H1 (cell line): ENCODE results near the gene CRADD. TPM values are rescaled to one million over a fixed set of nuclear protein-coding genes. Genes with fewer than 3 reads are reported as not detected.

Experiments
- CTCF ChIA-PET: fragments of 300-600 bp; sonication (Branson Sonifier 250); formaldehyde crosslinking; loops from one replicate; lab custom pipeline; 2021; ENCODE audit not compliant: partially characterized antibody; lab: Charles Lee
- POLR2A ChIA-PET: fragments of 300-600 bp; sonication (Branson Sonifier 250); formaldehyde crosslinking; loops from one replicate; lab custom pipeline; 2021; ENCODE audit warnings: inconsistent platforms; ENCODE audit not compliant: partially characterized antibody; lab: Charles Lee
- DNase-seq, 2 experiments: peaks; one replicate each; pipeline versions ENCODE4 v3.0.0 to v3.0.0-alpha.2; 2010 to 2022; ENCODE audit warnings: low spot score in 2 of 2, low read depth in 1 of 2, mixed read lengths in 1 of 2
- FAIRE-seq: peaks from 2 replicates; lab custom pipeline; 2011; peaks lifted over from hg19 to GRCh38; lab: Jason Lieb, UNC
- H2AFZ ChIP-seq: 2 replicates; pipeline ENCODE4 v1.8.1; 2012; ENCODE audit warnings: low read length, inconsistent platforms
- H2AK5ac ChIP-seq: 2 replicates; pipeline ENCODE4 v1.6.1; 2013; ENCODE audit warnings: low read depth, low read length
- H2BK120ac ChIP-seq: replicated peaks from 2 replicates; pipeline ENCODE3; 2013; ENCODE audit warnings: low read depth, low read length, inconsistent platforms
- H2BK12ac ChIP-seq: 2 replicates; pipeline ENCODE4 v1.6.1; 2013; ENCODE audit warnings: low read depth, low read length
- H2BK15ac ChIP-seq: 2 replicates; pipeline ENCODE4 v1.6.1; 2013; ENCODE audit warnings: low read length
- H2BK20ac ChIP-seq: 2 replicates; pipeline ENCODE4 v1.6.1; 2013; ENCODE audit warnings: low read length
- H2BK5ac ChIP-seq: 2 replicates; pipeline ENCODE4 v1.6.1; 2013; ENCODE audit warnings: low read depth, low read length
- H3K14ac ChIP-seq: 2 replicates; pipeline ENCODE4 v1.6.1; 2013; ENCODE audit warnings: inconsistent platforms; ENCODE audit not compliant: insufficient read length
- H3K18ac ChIP-seq: 2 replicates; pipeline ENCODE4 v1.6.1; 2013; ENCODE audit warnings: low read length; ENCODE audit errors: extremely low read depth
- H3K23ac ChIP-seq: 2 replicates; pipeline ENCODE4 v1.6.1; 2013; ENCODE audit warnings: inconsistent platforms; ENCODE audit not compliant: insufficient read length
- H3K23me2 ChIP-seq: 2 replicates; pipeline ENCODE4 v1.6.1; 2013; ENCODE audit warnings: low read depth, low read length
- H3K27ac ChIP-seq: 2 replicates; pipeline ENCODE4 v1.6.1; 2011; ENCODE audit warnings: low read depth, low read length, inconsistent platforms
- H3K27me3 ChIP-seq, 4 experiments: replicated peaks in 1 of 4; 1 replicate in 1 of 4; 2 replicates in 3 of 4; pipeline versions ENCODE4 v1.6.1 to v1.8.1; 2011 to 2013; ENCODE audit warnings: low read length in 3 of 4, mild to moderate bottlenecking in 3 of 4, inconsistent platforms in 2 of 4, mixed read lengths in 2 of 4, moderate library complexity in 1 of 4; ENCODE audit not compliant: control insufficient read depth in 3 of 4, insufficient read depth in 3 of 4; ENCODE audit errors: extremely low read depth in 1 of 4
- H3K36me3 ChIP-seq, 4 experiments: 2 replicates each; pipeline versions ENCODE4 v1.6.1 to v1.8.1; 2011 to 2013; ENCODE audit warnings: mild to moderate bottlenecking in 4 of 4, low read length in 3 of 4, moderate library complexity in 2 of 4, control low read depth in 1 of 4, inconsistent platforms in 1 of 4; ENCODE audit not compliant: insufficient read depth in 4 of 4, control insufficient read depth in 2 of 4
- H3K4ac ChIP-seq: replicated peaks from 2 replicates; pipeline ENCODE3; 2013; ENCODE audit warnings: low read length, low read depth, mixed read lengths, inconsistent platforms; ENCODE audit not compliant: insufficient read length
- H3K4me1 ChIP-seq, 4 experiments: replicated peaks in 1 of 4; 1 replicate in 1 of 4; 2 replicates in 3 of 4; pipeline versions ENCODE4 v1.6.1 to v1.8.1; 2011 to 2013; ENCODE audit warnings: low read length in 3 of 4, inconsistent platforms in 2 of 4, mixed read lengths in 1 of 4; ENCODE audit not compliant: insufficient read depth in 4 of 4, control insufficient read depth in 3 of 4
- H3K4me2 ChIP-seq, 2 experiments: 2 replicates each; pipeline versions ENCODE4 v1.6.1 to v1.8.1; 2011 to 2013; ENCODE audit warnings: low read depth in 2 of 2, low read length in 2 of 2, control low read depth in 1 of 2, inconsistent platforms in 1 of 2, mild to moderate bottlenecking in 1 of 2; ENCODE audit not compliant: insufficient read depth in 1 of 2
- H3K4me3 ChIP-seq, 4 experiments: fragments of 200-600, 300-600 bp in 1 of 4; sonication (generic), shearing (Covaris generic), sonication (Bioruptor Twin) in 1 of 4; 2 replicates each; pipeline versions ENCODE4 v1.5.1 to v1.8.1; 2011 to 2016; ENCODE audit warnings: low read length in 4 of 4, low read depth in 3 of 4, control low read depth in 2 of 4, inconsistent platforms in 2 of 4, mild to moderate bottlenecking in 2 of 4, mixed read lengths in 1 of 4, moderate library complexity in 1 of 4; ENCODE audit not compliant: insufficient read depth in 2 of 4; ENCODE audit errors: extremely low read depth in 1 of 4
- H3K56ac ChIP-seq: replicated peaks from 2 replicates; pipeline ENCODE3; 2013; ENCODE audit warnings: low read depth, mild to moderate bottlenecking, mixed read lengths, low read length, inconsistent platforms; ENCODE audit not compliant: insufficient read length
- H3K79me1 ChIP-seq: 2 replicates; pipeline ENCODE4 v1.6.1; 2013; ENCODE audit warnings: low read depth, low read length, control low read depth
- H3K79me2 ChIP-seq, 2 experiments: 2 replicates each; pipeline versions ENCODE4 v1.6.1 to v1.8.1; 2012 to 2013; ENCODE audit warnings: low read length in 2 of 2, mild to moderate bottlenecking in 2 of 2, inconsistent platforms in 1 of 2; ENCODE audit not compliant: insufficient read depth in 2 of 2, control insufficient read depth in 1 of 2
- H3K9ac ChIP-seq, 4 experiments: replicated peaks in 1 of 4; 1 replicate in 1 of 4; 2 replicates in 3 of 4; pipeline versions ENCODE4 v1.6.1 to v1.8.1; 2011 to 2013; ENCODE audit warnings: low read depth in 3 of 4, low read length in 3 of 4, control low read depth in 2 of 4, mild to moderate bottlenecking in 2 of 4, moderate library complexity in 2 of 4, inconsistent platforms in 1 of 4; ENCODE audit errors: extremely low read depth in 1 of 4
- H3K9me3 ChIP-seq, 2 experiments: 2 replicates each; pipeline versions ENCODE4 v1.6.1 to v1.8.1; 2012 to 2013; ENCODE audit warnings: mild to moderate bottlenecking in 2 of 2, moderate library complexity in 2 of 2, control low read depth in 1 of 2, inconsistent platforms in 1 of 2, low read depth in 1 of 2, low read length in 1 of 2, mixed read lengths in 1 of 2; ENCODE audit not compliant: insufficient read depth in 2 of 2
- H4K20me1 ChIP-seq, 2 experiments: replicated peaks in 1 of 2; 2 replicates each; pipeline versions ENCODE3 to v1.8.1; 2011 to 2013; ENCODE audit warnings: inconsistent platforms in 2 of 2, low read length in 2 of 2, mild to moderate bottlenecking in 1 of 2; ENCODE audit not compliant: insufficient read depth in 2 of 2, control insufficient read depth in 1 of 2
- H4K5ac ChIP-seq: 2 replicates; pipeline ENCODE4 v1.6.1; 2013; ENCODE audit warnings: low read length, low read depth, mixed read lengths, inconsistent platforms; ENCODE audit not compliant: insufficient read length
- H4K8ac ChIP-seq: 2 replicates; pipeline ENCODE4 v1.8.0; 2013; ENCODE audit warnings: mild to moderate bottlenecking, moderate library complexity, low read length, inconsistent platforms; ENCODE audit not compliant: insufficient read depth; ENCODE audit errors: extremely low read depth
- H4K91ac ChIP-seq: replicated peaks from 2 replicates; pipeline ENCODE3; 2013; ENCODE audit warnings: low read length, mixed read lengths, inconsistent platforms; ENCODE audit not compliant: insufficient read length
- CBX8 ChIP-seq: fragments of 300-800, 300-1000 bp; sonication (generic); IDR thresholded peaks from 2 replicates; pipeline ENCODE4 v1.7.1; 2016; ENCODE audit warnings: low read depth, low read length, borderline replicate concordance
- CHD1 ChIP-seq: IDR thresholded peaks from 2 replicates; pipeline ENCODE4 v1.6.1; 2012; ENCODE audit warnings: low read depth, low read length, improper control_type of control experiment
- CHD2 ChIP-seq: IDR thresholded peaks from 2 replicates; pipeline ENCODE4 v1.6.1; 2012; ENCODE audit warnings: low read length, improper control_type of control experiment
- CTCF ChIP-seq, 3 experiments: IDR thresholded peaks; 1 replicate in 2 of 3; 2 replicates in 1 of 3; pipeline versions ENCODE4 v1.5.1 to v1.6.1; 2011; ENCODE audit warnings: low read length in 3 of 3, mild to moderate bottlenecking in 3 of 3, inconsistent platforms in 2 of 3, low read depth in 1 of 3, moderate library complexity in 1 of 3; ENCODE audit not compliant: insufficient read depth in 1 of 3; ENCODE audit errors: control extremely low read depth in 1 of 3
- EGR1 ChIP-seq: IDR thresholded peaks from 2 replicates; pipeline ENCODE4 v1.6.1; 2011; ENCODE audit warnings: low read depth, low read length, borderline replicate concordance
- JUND ChIP-seq: IDR thresholded peaks from 2 replicates; pipeline ENCODE4 v1.6.1; 2011; ENCODE audit warnings: mild to moderate bottlenecking, improper control_type of control experiment, low read length
- RXRA ChIP-seq: IDR thresholded peaks from 2 replicates; pipeline ENCODE4 v1.6.1; 2011; ENCODE audit warnings: low read depth, mild to moderate bottlenecking, low read length, moderate library complexity; ENCODE audit not compliant: insufficient read depth
- YY1 ChIP-seq: IDR thresholded peaks from 2 replicates; pipeline ENCODE4 v1.6.1; 2011; ENCODE audit warnings: low read depth, mild to moderate bottlenecking, low read length
- WGBS, 2 experiments: shearing (Covaris generic) in 1 of 2; methylation state at CpG; one replicate each; pipeline versions ENCODE4 v1.1.6 to v1.1.7; 2013 to 2015; ENCODE audit warnings: low lambda C conversion rate in 2 of 2, mixed read lengths in 2 of 2, inconsistent platforms in 1 of 2, low coverage in 1 of 2, missing lambda C conversion rate in 1 of 2; ENCODE audit not compliant: insufficient replicate concordance in 2 of 2, insufficient coverage in 1 of 2, insufficient read length in 1 of 2; ENCODE audit errors: extremely low coverage in 1 of 2, missing lambda C conversion rate in 1 of 2; 5-methylcytosine and 5-hydroxymethylcytosine counted together
- polyA plus RNA-seq, 7 experiments: library from polyadenylated mRNA; depleted of rRNA in 3 of 7; stranded (reverse) in 5 of 7; unstranded in 2 of 7; fragments of >200 nt in 5 of 7; fragments of 200-250 nt in 2 of 7; gene quantifications; 1 replicate in 5 of 7; 2 replicates in 1 of 7; 4 replicates in 1 of 7; pipeline versions ENCODE4 v1.2.1 to v1.2.3, GENCODE V29; 2011 to 2013; ENCODE audit warnings: missing spikeins in 2 of 7, mixed read lengths in 2 of 7
- total RNA-seq: library from RNA; stranded (reverse); fragmentation: NEBNext Ultra II Directional; extraction: Animal tissue kit (Norgen Biotek cat#: 25700); gene quantifications from 2 replicates; pipeline ENCODE4 v1.2.1, GENCODE V29; 2021

Gene CRADD
- total and polyA plus RNA-seq, 2 of the 8 experiments (the other 6 are each of a cell fraction or from before 2014, with no cell fraction given): 8.1 to 15.4 TPM

GRCh38 chr12:93937812-93938211 is 260.6 kb downstream of the CRADD start:
- Histone ChIP-seq H2BK15ac (no peak overlapping the region), H3K4ac (no peak overlapping the region), H3K23me2 (no peaks in the 10 kb centered on the region), H2AFZ (no peak overlapping the region), H3K79me2 (no peaks in the 10 kb centered on the region)
- ChIA-PET CTCF (no interaction called here), POLR2A (no interaction called here)
- no peak for DNase-seq
- no peak for TF ChIP-seq RXRA
- TF ChIP-seq JUND: no peak
- TF ChIP-seq CHD1: no peak
- TF ChIP-seq CBX8: no peak
- no peak for TF ChIP-seq CTCF (IDR thresholded peaks at IDR 0.05; ENCODE audit: control extremely low read depth in 1 of 3, insufficient read depth in 1 of 3, low read depth in 1 of 3, low read length in 3 of 3)
- no peak for TF ChIP-seq CHD2
- TF ChIP-seq YY1: no peak
- no peak for TF ChIP-seq EGR1
- TF ChIP-seq, all 59 proteins: peak for 0
- 81% methylated on average over 7 of the region's 7 CpGs; no CpG with 5 or more reads in 1 of the 2 experiments for WGBS, 2 experiments
- Histone ChIP-seq H3K27me3 (no peaks in the 10 kb centered on the region), H2BK120ac (no peak overlapping the region), H2BK5ac (no peak overlapping the region), H4K91ac (no peak overlapping the region), H3K23ac (no peak overlapping the region), H3K27ac (no peak overlapping the region), H3K4me1 (no peaks in the 10 kb centered on the region), H2BK12ac (no peak overlapping the region), H4K5ac (no peak overlapping the region), H2BK20ac (no peak overlapping the region), H3K36me3 (no peaks in the 10 kb centered on the region), H3K9ac (no peak overlapping the region), H3K9me3 (peaks cover 7 to 13% of the 10 kb centered on the region in 2 experiments; a peak in 3 of 4 replicates), H4K20me1 (no peaks in the 10 kb centered on the region), H3K56ac (no peak overlapping the region), H3K14ac (no peak overlapping the region), H3K18ac (no peak overlapping the region), H3K4me2 (no peak overlapping the region), H2AK5ac (no peak overlapping the region), H3K4me3 (no peak overlapping the region), H4K8ac (no peak overlapping the region), H3K79me1 (no peaks in the 10 kb centered on the region)
- FAIRE-seq: no peak
